AG09309 (cell line): ENCODE results near the gene ITGB4.

Source experiments
- DNase-seq: peaks from one replicate; pipeline ENCODE4 v3.0.0-alpha.2; 2010; ENCODE audit warnings: low read depth
- H3K4me3 ChIP-seq: 2 replicates; pipeline ENCODE4 v1.5.1; 2011; ENCODE audit warnings: mild to moderate bottlenecking, low read depth, low read length, moderate library complexity; ENCODE audit not compliant: control insufficient read depth
- CTCF ChIP-seq: IDR thresholded peaks from 2 replicates; pipeline ENCODE4 v1.5.1; 2011; ENCODE audit warnings: mild to moderate bottlenecking, low read depth, low read length, inconsistent platforms; ENCODE audit not compliant: insufficient read depth, control insufficient read depth; ENCODE audit errors: missing control alignments

Gene ITGB4

GRCh38 chr17:75762513-75763268 lies 41.4 kb downstream of the ITGB4 start:
- H3K4me3 ChIP-seq: no peak overlapping the region
- TF ChIP-seq CTCF: no peak
- no peak for DNase-seq

DNA sequence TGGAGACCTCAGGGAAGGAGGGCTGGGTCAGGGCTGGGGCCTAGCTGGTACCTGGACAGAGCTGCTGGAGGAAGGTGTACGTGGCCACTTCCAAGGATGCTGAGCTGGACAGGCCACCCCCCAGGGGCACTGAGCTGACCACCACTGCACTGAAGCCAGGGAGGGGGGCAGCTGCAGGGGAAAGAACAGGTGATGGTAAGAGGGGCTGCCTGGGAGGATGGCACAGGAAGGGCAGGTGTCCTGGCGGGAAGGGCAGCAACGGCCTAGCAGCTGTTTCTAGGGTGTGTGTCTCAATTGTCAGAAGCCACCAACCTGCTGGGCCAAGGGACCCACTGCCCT lies 42.0 kb downstream of the ITGB4 start:
- no peak for DNase-seq
- TF ChIP-seq CTCF: no peak
- H3K4me3 ChIP-seq: no peak overlapping the region

GRCh38 chr17:75763613-75764416 lies 42.6 kb downstream of the ITGB4 start:
- TF ChIP-seq CTCF: no peak
- DNase-seq: no peak
- peak overlapping the region; percentile 57 for H3K4me3 ChIP-seq

DNA sequence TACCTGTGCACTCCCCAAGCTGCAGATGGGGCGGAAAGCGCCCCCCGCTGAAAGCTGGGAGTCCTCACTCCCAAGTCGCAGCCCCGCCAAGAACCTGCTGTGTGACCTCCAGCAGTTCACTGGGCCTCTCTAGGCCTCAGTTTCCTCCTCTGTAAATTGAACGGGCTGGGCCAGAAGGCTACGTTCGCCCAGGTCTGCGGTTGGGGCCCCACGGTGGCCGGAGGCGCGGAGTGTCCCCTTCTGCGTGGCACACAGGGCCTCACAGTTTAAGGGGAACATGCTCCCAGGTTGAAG lies 43.1 kb downstream of the ITGB4 start:
- peak overlapping the region; percentile 57 for H3K4me3 ChIP-seq
- no peak for TF ChIP-seq CTCF

DNA sequence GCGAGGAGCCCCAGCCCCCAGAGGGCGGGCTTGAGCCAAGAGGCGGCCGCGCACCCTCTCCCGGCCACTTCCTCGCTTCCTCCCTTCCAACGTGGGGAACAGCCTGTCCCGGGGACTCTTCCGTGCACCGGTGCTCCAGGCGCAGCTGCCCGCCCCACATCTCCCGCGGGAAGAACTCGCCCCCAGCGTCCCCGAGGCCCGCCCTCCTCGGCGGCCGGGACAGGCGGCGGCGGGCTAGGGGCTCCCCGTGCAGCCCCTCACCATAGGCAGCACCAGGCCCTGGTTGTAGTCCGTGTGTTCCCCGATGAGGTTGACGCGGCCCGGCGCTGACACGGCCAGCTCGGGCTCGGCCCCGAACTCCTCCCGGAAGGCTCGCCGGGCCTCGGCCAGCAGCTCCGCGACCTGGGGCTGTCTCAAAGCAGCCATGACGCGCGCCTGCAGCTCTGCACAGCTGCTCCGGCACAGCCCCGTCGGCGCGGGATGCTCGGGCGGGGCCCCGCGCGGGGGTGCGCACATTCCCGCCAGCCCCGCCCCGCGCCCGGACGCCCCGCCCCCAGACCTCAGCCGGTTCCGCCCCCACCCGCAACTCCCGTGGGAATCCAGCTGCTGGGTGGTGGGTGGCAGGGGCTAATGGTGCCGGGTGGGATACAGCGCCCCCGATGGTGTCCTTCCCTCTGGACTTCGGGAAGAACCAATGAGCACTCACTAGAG lies 43.6 kb downstream of the ITGB4 start, which contains the start of gene GALK1:
GALK1 (minus strand) TSS at position 482 of the 711 bp plus-strand sequence; CDS start at position 426, 56 bp downstream.
- DNase-seq: no peak
- peak; percentile 74 for TF ChIP-seq CTCF

More for the DNA sequence above, 43.1 kb downstream of the ITGB4 start:
- no peak for DNase-seq

GRCh38 chr17:75765981-75766380 lies 44.7 kb downstream of the ITGB4 start:
- no peak overlapping the region for H3K4me3 ChIP-seq
- TF ChIP-seq CTCF: no peak
- no peak for DNase-seq

More for the DNA sequence above, 43.6 kb downstream of the ITGB4 start, which contains the start of gene GALK1:
- H3K4me3 ChIP-seq: peak within 1 kb of the TSS; percentile 57
